Activated naive CD4-positive, alpha-beta T cell treated with anti-CD3 and anti-CD28 coated beads, Interleukin-2, amount 50 U/mL, for 16 hours (primary cell): ENCODE results near the gene UNC5CL.

Source experiments
- DNase-seq: peaks from one replicate; pipeline ENCODE4 v3.0.0-alpha.2; 2020

The UNC5CL gene

DNA sequence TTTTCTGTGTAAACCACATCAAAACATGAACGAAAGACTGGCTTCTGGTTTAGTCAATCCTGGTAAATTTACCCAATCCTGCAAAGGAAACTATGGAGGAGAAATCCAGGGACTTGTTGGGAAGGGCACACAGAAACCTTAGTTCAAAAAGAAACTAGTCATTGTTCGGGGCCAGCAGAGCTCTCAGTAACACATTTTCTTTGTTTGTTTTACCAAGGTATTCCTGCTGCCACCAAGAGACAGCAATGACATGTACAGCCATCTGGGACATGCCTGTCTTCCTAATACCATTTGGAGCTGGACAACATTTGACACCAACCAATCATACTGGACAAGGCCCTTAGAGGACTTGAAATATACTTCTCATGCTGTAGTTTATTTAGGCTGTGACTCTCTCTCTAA, 24.9 kb upstream of the UNC5CL start:
- no peak for DNase-seq

DNA sequence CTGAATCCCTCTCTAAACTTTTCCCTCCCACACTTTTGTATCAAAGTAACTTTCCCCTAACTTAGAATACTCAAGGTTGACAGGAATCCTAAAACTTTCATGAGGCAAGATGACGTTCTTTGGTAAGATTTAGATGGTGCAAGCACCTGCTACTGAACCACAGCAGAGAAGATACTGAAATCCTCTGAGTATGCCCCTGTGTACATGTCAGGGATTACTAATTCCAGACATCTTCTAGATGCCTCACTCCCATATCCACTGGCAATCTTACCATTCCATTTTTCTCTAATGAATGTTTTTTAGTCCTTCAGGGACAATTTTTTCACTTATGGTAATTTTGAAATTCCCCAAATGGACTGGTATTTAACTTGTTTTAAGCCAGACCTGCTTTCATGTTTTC, 23.0 kb upstream of the UNC5CL start:
- DNase-seq, result no peak

DNA sequence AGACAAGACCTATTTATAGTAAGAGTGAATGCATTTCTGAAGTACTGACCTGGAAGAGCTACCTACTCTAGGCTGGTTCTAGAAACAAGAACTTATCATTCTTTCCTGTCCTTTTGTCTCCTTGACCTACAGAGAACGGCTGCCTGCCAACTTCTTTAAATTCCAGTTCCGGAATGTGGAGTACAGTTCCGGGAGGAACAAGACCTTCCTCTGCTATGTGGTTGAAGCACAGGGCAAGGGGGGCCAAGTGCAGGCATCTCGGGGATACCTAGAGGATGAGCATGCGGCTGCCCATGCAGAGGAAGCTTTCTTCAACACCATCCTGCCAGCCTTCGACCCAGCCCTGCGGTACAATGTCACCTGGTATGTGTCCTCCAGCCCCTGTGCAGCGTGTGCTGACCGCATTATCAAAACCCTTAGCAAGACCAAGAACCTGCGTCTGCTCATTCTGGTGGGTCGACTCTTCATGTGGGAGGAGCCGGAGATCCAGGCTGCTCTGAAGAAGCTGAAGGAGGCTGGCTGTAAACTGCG, 22.2 kb upstream of the UNC5CL start:
- no peak for DNase-seq

DNA sequence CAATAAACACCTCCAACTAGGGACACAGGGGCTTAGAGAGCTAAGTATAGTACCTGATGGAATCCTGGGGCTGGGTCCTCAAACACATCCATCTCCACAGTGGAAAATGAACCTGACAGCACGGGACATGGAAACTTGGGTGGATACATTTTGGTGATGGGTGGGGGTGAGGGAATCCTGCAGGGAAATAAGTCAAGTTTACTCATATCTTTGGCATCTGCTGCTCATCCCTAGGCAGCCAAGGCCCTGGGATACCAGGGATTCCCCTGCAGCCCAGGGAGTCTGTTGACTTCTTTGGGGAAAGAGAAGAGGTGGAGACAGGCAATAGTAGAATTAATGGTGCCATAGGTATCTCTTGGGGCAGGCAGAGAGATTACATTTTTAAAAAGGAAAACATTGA, 20.5 kb upstream of the UNC5CL start:
- DNase-seq, result no peak

DNA sequence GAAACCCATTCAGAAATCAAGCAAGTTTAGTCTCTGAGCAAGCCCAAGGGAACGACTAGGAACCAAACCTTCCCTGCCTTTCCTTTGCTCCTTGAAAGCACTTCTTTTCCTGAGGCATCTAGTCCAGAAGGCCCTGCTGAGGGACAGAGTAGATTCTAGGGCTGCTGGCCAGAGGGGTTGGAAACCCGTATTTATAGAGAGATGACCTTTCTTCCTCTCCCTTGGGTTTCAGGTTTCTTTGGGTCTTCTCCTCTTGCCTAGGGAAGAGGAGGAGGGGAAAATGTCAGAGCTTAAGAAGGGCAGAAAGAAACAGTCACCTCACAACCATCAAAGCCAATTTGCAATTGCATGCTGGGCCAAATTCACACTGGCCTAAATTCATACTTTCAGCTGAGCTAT, 19.8 kb upstream of the UNC5CL start:
- no peak for DNase-seq

DNA sequence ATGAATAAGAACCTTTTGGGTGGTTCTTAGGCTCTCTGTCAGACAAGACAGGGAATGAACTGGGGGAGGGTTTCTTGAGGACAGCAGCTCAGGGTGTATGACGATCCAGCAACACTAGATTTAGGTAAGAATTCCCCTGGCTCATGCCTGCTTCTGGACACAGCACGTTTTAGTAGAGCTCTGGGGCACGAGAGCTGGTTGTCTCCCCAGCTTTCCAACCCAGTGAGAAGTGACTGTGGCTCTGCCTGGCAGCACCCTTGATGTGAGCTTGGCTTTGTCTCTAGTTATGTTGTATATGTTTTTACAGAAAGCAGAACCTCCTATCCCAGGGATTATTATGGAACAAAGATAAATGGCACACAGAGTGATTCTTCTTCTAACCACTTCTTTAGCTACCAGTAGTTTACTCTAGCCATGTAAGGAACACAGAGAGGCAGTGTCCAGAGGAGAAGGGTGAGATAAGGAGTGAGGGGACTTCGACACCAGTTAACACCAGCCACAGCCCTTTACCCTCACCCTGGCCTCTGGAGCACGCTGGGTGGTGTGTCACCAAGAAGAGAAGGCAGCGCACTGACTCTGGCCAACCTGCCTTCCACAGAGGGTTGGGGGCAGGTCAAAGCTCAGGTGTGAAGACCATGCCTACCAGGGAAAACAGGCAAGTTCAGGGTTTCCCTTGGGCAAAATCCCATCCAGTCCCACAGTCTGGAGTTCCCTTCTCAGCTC, 17.9 kb upstream of the UNC5CL start:
- no peak for DNase-seq

DNA sequence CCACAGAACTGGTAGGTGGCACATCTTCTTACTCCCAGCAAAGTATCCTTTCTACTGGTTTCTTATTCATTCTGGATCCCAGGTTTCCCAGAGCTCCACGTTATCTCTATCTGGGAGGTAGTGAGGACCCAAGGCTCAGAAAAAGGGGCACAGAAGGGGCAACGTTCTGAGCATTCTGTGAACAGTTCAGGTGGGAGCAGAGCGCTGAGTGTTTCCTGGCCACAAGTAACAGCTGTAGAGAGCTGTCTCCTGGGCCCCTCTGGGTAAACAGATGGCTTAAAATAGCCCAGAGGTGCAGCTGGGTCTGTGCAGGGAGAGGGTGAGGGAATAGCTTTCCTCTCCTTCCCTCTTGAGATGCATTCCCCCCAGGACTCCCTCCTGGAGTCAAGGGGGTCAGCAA, 16.1 kb upstream of the UNC5CL start:
- no peak for DNase-seq

DNA sequence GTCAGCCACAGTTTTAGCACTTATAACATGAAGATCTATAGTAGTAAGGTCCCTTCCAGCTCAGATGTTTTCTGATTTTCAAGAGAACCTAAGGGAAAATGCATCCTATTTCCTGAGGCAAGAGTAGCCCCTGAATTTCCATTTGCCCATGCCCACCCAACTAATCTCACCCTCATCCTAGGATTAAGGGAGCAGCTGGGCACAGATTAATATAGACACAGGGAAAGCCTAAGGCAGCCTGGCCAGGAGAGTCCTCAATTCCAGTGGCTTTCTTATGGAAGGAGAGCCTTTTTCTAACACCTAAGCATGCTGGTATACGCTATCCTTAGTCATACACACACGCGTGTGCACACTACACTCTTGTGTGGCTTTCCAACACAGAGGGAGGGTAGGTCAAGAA, 15.5 kb upstream of the UNC5CL start:
- DNase-seq, result no peak

DNA sequence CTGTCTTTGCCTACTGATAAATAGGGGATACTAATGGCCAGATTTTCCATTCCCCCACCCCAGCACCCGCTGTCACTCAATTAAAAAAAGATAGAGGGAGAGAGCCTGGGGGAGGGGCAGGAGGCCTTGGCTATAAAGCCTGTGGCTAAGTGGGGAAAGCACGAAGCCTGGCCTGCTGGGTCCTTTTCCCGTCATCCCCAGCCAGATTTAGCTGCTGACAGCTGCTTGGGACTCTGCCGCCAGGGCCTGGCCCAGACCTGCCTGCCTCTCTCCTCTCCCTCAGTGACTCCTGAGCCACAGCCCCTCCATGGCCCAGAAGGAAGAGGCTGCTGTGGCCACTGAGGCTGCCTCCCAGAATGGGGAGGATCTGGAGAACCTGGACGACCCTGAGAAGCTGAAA, 14.0 kb upstream of the UNC5CL start, which contains the start of gene APOBEC2:
APOBEC2 (plus strand) TSS at position 162 of the 400 bp plus-strand sequence; CDS start at position 308, 146 bp downstream.
- DNase-seq, result no peak

DNA sequence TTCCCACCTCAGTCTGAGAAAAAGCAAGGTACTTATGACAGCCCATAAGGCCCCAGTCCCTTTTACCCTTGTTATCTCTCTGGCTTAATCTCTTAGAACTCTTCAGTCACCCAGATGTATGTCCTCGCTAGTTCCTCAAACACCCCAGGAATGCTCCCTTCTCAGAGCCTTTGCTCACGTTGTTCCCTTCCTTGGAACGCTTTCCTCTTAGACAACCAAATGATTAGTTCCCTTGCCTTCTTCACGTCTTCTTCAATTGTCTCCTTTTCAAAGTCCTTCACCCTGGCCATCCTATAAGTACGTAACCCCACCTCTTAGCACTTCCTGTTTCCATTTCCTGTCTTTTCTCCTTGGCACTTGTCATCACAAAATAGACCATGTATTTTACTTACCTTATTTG, 12.9 kb upstream of the UNC5CL start:
- DNase-seq, result no peak

DNA sequence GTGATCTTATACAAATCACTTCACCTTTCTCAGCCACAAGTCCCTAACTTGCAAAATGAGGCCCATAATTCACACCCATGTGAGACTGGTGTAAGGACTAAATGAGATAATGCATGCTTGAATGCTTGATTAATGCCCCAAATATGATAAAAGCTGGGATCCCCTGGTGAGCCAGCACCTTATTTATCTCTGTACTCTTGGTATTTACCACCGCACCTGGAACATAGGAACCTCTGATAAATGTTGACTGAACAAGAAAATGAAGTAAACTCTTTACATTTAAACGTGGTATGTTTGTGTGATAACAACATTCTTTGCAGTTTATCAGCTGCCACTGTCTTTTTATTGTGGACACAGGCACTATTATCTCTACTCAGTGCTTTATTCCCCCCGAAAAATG, 11.5 kb upstream of the UNC5CL start:
- no peak for DNase-seq

DNA sequence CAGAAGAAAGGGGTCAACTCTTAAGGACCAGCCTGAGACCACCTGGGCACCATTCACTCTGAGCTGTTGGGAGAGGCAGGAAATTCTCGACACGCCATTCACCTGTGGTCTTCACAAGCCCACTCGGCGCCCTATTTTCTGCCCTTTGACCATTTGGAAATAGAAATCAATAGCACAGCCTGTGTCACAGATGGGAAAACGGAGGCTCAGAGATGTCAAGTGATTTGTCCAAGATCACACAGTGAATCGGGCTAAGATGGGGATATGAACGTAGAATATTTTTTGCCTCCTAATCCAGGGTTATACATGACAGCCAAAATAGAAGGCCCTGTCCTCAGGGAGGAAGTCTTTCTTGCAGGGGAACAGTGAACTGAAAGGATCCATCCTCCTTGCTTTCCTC, 10.9 kb upstream of the UNC5CL start:
- DNase-seq, result no peak

DNA sequence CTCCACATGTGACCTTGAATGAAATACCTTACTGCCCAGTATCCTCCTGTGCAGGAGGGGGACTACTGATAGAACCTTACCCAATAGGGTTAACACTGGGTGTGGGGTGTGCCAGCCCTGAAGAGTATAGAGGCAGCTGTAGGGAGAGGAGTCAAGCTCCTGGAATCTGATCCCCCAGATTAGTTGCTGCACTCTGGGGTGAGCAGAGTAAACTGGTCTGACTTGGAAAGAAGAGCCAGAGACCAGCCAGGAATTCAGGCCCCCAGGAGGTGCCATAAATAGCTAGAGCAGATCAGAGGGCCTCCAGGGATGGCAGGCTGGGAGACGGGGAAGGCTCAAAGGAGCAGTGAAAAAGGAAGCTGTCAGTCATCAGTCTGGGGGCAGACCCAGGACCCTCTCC, 10.5 kb upstream of the UNC5CL start:
- DNase-seq, result no peak

DNA sequence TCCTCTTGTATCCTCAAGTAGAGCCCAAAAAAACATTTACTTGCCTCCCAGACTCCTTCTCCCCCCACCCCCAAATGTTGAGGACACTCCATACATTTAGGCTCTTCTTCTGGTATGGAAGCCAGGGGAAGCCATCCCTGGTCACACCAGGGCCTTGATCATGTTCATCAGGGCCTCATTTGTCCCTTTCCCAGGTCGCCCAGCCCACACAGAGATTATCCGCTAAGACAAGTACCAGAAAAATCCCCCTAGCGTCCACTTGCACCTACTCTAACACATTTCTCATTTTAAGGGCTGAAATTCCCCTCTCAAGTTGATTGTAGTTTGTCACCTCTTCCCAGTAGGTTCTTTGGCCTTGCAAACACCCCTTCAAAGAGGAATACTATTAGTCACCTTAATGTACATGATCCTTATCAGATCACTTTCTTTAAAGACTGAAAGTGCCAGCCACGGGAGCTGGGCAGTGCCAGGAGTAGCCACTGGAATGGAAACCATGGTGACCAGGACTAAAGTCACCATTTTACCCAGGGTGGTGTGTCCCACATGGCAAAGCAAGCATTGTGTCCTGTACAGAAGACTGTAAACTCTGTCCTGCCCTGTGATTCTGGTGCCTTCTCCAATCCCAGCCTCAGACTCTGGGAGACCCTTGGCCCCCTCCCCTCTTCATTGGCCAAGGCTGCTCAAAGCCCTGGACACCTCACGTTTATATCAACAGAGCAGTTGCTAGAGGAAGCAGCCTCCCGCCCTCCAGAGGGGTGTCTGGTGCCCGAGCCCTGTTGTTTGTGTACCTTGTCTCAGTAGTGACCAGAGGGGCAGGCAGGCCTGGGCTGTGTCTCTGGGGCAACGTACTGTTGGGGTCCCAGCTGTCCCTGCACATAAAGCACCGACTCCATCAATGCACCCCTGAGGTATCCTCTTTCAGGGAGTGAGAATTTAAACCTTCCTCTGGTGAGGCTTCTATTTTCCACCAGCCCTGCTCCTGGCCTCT, 9.0 kb upstream of the UNC5CL start:
- DNase-seq, result no peak

DNA sequence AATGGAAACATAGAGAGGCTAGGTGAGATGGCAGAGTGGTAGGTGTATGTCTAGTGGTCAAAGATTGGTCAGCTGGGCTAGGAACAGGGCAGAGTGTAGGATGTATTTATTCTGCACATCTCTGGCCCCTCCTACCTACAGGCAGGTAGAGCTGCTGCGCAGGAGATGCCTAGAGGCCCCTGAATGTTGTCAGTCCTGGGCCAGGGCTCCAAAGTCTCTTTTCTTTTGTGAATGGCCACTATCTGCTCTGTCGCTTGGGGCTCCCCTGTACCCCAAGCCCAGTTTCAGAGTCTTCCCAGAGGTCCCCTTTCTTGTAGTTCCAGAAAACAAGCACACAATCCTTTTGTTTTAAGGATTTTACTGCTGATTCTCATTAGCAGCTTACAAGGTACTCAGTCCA, 8.3 kb upstream of the UNC5CL start:
- no peak for DNase-seq

DNA sequence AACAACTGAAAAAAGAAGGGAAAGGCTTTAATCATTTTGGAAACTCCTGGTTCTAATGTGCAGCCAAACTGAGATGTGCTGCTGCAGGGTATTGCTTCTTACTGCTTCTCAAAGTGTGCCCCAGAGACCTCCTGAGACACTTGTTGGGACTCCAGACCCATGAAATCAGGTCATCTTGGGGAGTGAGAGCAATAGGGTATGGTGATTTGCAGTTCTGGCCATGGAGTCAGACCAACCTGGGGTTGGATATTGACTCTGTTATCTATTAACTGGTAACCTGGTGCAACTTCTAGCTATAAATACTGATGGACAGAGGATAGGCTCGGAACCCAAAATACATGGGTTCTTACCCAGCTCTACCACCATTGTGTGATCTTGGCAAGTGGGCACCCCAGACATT, 7.1 kb upstream of the UNC5CL start:
- no peak for DNase-seq

DNA sequence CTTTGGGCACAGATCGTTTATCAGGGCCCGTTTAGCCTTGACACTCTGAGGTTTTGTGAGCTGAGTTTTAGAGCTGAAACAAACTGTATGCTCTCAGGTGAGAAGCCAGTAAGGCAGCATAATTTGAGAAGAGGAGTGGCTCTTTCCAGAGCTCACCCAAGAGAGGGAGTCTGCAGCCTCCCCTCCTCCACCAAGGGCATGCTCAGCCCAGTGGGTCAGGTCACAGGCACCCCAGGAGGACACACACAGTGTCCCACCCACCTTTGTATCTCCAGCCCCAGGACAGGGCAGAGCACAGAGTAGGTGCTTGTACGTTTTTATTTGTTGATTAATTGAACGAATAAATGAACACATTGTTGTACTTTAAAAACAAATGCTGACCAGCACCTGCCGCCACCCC, 6.6 kb upstream of the UNC5CL start:
- DNase-seq, result no peak

DNA sequence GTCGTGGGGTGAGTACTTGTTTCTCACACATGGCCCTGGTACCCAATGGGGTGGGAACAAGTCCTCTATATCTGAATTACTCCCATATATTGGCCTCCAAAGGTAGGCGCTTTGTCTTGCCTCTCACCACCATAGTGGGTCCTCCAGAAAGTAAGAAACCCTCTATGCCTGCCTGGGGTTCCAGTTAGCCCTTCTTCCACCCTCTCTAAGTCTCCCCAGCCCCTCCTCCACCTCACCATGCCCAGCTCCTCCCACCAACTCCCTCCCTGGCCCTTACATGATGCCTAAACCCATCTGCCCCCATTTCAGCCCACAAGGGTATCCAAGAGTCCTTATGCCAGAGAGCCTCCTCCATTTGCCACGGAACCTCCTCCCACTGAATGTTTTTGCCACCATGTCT, 4.1 kb upstream of the UNC5CL start:
- no peak for DNase-seq

DNA sequence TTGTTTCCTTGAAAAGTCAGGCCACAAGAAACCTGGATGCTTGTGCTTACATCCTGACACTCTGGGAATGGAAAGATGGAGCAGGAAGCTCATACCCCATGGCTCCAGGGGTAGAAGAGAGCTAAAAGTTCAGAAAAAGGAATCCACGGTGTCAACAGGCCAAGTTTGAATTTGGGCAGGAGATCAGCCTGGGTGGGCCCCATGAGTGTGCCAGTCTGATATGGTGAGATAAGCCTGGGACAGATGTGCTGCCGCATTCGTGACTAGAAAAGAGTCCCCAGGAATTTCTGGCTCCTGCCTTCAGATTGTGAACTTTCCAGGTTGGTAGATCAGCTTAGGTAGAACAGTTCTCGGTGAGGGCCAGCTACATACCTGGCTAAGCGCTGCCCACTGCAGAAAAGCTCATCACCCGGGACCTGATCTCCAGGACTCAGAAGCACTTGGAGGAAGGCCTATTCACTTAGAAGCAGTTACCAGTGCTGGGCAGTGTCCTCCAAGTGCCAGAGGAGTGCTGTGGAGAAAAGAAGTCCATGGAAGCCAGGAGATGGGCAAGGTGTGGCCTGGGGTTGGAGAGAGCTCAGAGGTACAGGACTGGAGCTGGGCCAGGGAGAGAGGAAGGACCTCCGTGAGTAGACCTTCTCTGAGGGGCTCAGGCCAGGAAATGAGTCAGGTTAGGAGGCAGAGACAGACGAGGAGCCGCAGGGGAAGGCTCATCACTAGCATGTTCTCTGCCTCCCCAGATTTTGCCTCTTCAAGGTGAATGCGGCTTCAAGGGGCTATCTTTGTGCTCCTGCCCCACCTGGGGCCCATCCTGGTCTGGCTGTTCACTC, 3.4 kb upstream of the UNC5CL start, which contains the start of gene TSPO2:
TSPO2 (plus strand) TSS at position 242 of the 830 bp plus-strand sequence; CDS start at position 761, 519 bp downstream.
- no peak for DNase-seq

DNA sequence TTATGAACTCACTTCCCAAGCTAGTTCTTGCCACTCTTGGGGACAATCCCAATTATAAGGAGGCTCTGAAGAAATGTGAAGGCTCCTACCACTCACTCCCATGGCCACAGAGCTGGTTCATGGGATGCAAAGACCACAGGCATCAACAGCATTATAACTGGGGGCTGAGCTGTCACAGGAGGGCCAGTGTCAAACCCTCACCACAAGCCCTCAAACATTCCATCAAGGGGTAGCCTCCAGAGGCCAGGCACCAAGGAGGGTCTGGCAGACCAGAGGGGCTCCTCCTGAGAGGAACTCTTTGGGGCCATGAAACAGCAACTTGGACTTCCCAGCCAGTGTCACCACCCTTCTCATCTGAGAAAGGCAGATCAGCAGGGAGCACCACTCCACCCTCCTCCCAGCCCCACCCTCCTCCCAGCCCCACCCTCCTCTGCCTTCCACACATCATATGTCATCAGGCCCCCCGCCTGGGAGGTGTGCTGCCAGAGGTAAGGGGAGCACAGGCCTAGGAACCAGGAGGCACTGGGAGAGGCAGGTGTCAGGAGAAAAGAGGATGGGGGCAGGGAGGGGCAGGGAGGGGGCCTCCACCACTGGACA, 2.0 kb upstream of the UNC5CL start:
- DNase-seq, result no peak

DNA sequence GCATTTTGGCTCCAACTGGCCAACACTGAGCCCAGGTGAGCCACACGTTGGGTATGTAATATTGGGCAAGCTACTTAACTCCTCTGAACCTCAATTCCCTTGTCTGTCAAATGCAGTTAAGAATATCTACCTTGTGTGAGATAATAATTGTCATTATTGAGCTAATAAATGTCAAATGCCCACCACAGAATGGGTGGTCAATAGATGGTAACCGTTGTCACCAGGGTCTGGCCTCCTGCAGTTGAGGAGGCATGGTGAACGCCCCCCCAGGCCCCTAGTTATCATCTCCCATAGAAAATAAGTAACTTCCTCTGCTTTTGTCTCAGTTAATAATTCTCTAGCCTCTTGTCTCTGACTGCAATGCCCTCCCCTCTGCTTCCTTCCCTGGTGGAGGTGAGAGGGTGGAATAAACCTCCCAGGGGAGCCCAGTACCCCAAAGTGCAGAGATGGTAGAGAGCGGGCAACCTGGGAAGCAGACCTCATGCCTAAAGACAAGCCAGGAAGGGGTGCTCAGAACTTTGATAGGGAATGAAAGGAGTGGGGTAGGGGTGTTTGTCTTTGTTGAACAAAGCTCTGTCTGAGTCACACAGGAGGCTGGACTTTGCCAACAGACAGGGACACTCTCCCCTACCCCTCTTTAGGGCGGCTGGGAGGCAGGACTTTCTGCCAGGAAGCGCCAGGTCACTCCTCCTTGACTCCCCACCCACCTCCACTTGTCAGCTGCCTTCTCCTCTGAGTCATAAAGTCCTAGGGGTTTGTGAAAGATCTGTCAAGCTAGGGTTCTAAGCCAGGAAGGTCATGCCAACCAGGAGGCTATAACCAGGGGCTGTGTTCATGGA, 1.3 kb upstream of the UNC5CL start:
- DNase-seq, result no peak
